H1 (cell line): ENCODE data around the gene SETX. TPM values are rescaled to one million over a fixed set of nuclear protein-coding genes. Genes with fewer than 3 reads are reported as not detected.

Source experiments
- CTCF ChIA-PET: fragments of 300-600 bp; sonication (Branson Sonifier 250); formaldehyde crosslinking; loops from one replicate; lab custom pipeline; 2021; ENCODE audit not compliant: partially characterized antibody; lab: Charles Lee
- POLR2A ChIA-PET: fragments of 300-600 bp; sonication (Branson Sonifier 250); formaldehyde crosslinking; loops from one replicate; lab custom pipeline; 2021; ENCODE audit warnings: inconsistent platforms; ENCODE audit not compliant: partially characterized antibody; lab: Charles Lee
- DNase-seq, 2 experiments: peaks; one replicate each; pipeline versions ENCODE4 v3.0.0 to v3.0.0-alpha.2; 2010 to 2022; ENCODE audit warnings: low spot score in 2 of 2, low read depth in 1 of 2, mixed read lengths in 1 of 2
- FAIRE-seq: peaks from 2 replicates; lab custom pipeline; 2011; peaks lifted over from hg19 to GRCh38; lab: Jason Lieb, UNC
- H2AFZ ChIP-seq: 2 replicates; pipeline ENCODE4 v1.8.1; 2012; ENCODE audit warnings: low read length, inconsistent platforms
- H2AK5ac ChIP-seq: 2 replicates; pipeline ENCODE4 v1.6.1; 2013; ENCODE audit warnings: low read depth, low read length
- H2BK120ac ChIP-seq: replicated peaks from 2 replicates; pipeline ENCODE3; 2013; ENCODE audit warnings: low read depth, low read length, inconsistent platforms
- H2BK12ac ChIP-seq: 2 replicates; pipeline ENCODE4 v1.6.1; 2013; ENCODE audit warnings: low read depth, low read length
- H2BK15ac ChIP-seq: 2 replicates; pipeline ENCODE4 v1.6.1; 2013; ENCODE audit warnings: low read length
- H2BK20ac ChIP-seq: 2 replicates; pipeline ENCODE4 v1.6.1; 2013; ENCODE audit warnings: low read length
- H2BK5ac ChIP-seq: 2 replicates; pipeline ENCODE4 v1.6.1; 2013; ENCODE audit warnings: low read depth, low read length
- H3K14ac ChIP-seq: 2 replicates; pipeline ENCODE4 v1.6.1; 2013; ENCODE audit warnings: inconsistent platforms; ENCODE audit not compliant: insufficient read length
- H3K18ac ChIP-seq: 2 replicates; pipeline ENCODE4 v1.6.1; 2013; ENCODE audit warnings: low read length; ENCODE audit errors: extremely low read depth
- H3K23ac ChIP-seq: 2 replicates; pipeline ENCODE4 v1.6.1; 2013; ENCODE audit warnings: inconsistent platforms; ENCODE audit not compliant: insufficient read length
- H3K23me2 ChIP-seq: 2 replicates; pipeline ENCODE4 v1.6.1; 2013; ENCODE audit warnings: low read depth, low read length
- H3K27ac ChIP-seq: 2 replicates; pipeline ENCODE4 v1.6.1; 2011; ENCODE audit warnings: low read depth, low read length, inconsistent platforms
- H3K27me3 ChIP-seq, 4 experiments: replicated peaks in 1 of 4; 1 replicate in 1 of 4; 2 replicates in 3 of 4; pipeline versions ENCODE4 v1.6.1 to v1.8.1; 2011 to 2013; ENCODE audit warnings: low read length in 3 of 4, mild to moderate bottlenecking in 3 of 4, inconsistent platforms in 2 of 4, mixed read lengths in 2 of 4, moderate library complexity in 1 of 4; ENCODE audit not compliant: control insufficient read depth in 3 of 4, insufficient read depth in 3 of 4; ENCODE audit errors: extremely low read depth in 1 of 4
- H3K36me3 ChIP-seq, 4 experiments: 2 replicates each; pipeline versions ENCODE4 v1.6.1 to v1.8.1; 2011 to 2013; ENCODE audit warnings: mild to moderate bottlenecking in 4 of 4, low read length in 3 of 4, moderate library complexity in 2 of 4, control low read depth in 1 of 4, inconsistent platforms in 1 of 4; ENCODE audit not compliant: insufficient read depth in 4 of 4, control insufficient read depth in 2 of 4
- H3K4ac ChIP-seq: replicated peaks from 2 replicates; pipeline ENCODE3; 2013; ENCODE audit warnings: low read length, low read depth, mixed read lengths, inconsistent platforms; ENCODE audit not compliant: insufficient read length
- H3K4me1 ChIP-seq, 4 experiments: replicated peaks in 1 of 4; 1 replicate in 1 of 4; 2 replicates in 3 of 4; pipeline versions ENCODE4 v1.6.1 to v1.8.1; 2011 to 2013; ENCODE audit warnings: low read length in 3 of 4, inconsistent platforms in 2 of 4, mixed read lengths in 1 of 4; ENCODE audit not compliant: insufficient read depth in 4 of 4, control insufficient read depth in 3 of 4
- H3K4me2 ChIP-seq, 2 experiments: 2 replicates each; pipeline versions ENCODE4 v1.6.1 to v1.8.1; 2011 to 2013; ENCODE audit warnings: low read depth in 2 of 2, low read length in 2 of 2, control low read depth in 1 of 2, inconsistent platforms in 1 of 2, mild to moderate bottlenecking in 1 of 2; ENCODE audit not compliant: insufficient read depth in 1 of 2
- H3K4me3 ChIP-seq, 4 experiments: fragments of 200-600, 300-600 bp in 1 of 4; sonication (generic), shearing (Covaris generic), sonication (Bioruptor Twin) in 1 of 4; 2 replicates each; pipeline versions ENCODE4 v1.5.1 to v1.8.1; 2011 to 2016; ENCODE audit warnings: low read length in 4 of 4, low read depth in 3 of 4, control low read depth in 2 of 4, inconsistent platforms in 2 of 4, mild to moderate bottlenecking in 2 of 4, mixed read lengths in 1 of 4, moderate library complexity in 1 of 4; ENCODE audit not compliant: insufficient read depth in 2 of 4; ENCODE audit errors: extremely low read depth in 1 of 4
- H3K56ac ChIP-seq: replicated peaks from 2 replicates; pipeline ENCODE3; 2013; ENCODE audit warnings: low read depth, mild to moderate bottlenecking, mixed read lengths, low read length, inconsistent platforms; ENCODE audit not compliant: insufficient read length
- H3K79me1 ChIP-seq: 2 replicates; pipeline ENCODE4 v1.6.1; 2013; ENCODE audit warnings: low read depth, low read length, control low read depth
- H3K79me2 ChIP-seq, 2 experiments: 2 replicates each; pipeline versions ENCODE4 v1.6.1 to v1.8.1; 2012 to 2013; ENCODE audit warnings: low read length in 2 of 2, mild to moderate bottlenecking in 2 of 2, inconsistent platforms in 1 of 2; ENCODE audit not compliant: insufficient read depth in 2 of 2, control insufficient read depth in 1 of 2
- H3K9ac ChIP-seq, 4 experiments: replicated peaks in 1 of 4; 1 replicate in 1 of 4; 2 replicates in 3 of 4; pipeline versions ENCODE4 v1.6.1 to v1.8.1; 2011 to 2013; ENCODE audit warnings: low read depth in 3 of 4, low read length in 3 of 4, control low read depth in 2 of 4, mild to moderate bottlenecking in 2 of 4, moderate library complexity in 2 of 4, inconsistent platforms in 1 of 4; ENCODE audit errors: extremely low read depth in 1 of 4
- H3K9me3 ChIP-seq, 2 experiments: 2 replicates each; pipeline versions ENCODE4 v1.6.1 to v1.8.1; 2012 to 2013; ENCODE audit warnings: mild to moderate bottlenecking in 2 of 2, moderate library complexity in 2 of 2, control low read depth in 1 of 2, inconsistent platforms in 1 of 2, low read depth in 1 of 2, low read length in 1 of 2, mixed read lengths in 1 of 2; ENCODE audit not compliant: insufficient read depth in 2 of 2
- H4K20me1 ChIP-seq, 2 experiments: replicated peaks in 1 of 2; 2 replicates each; pipeline versions ENCODE3 to v1.8.1; 2011 to 2013; ENCODE audit warnings: inconsistent platforms in 2 of 2, low read length in 2 of 2, mild to moderate bottlenecking in 1 of 2; ENCODE audit not compliant: insufficient read depth in 2 of 2, control insufficient read depth in 1 of 2
- H4K5ac ChIP-seq: 2 replicates; pipeline ENCODE4 v1.6.1; 2013; ENCODE audit warnings: low read length, low read depth, mixed read lengths, inconsistent platforms; ENCODE audit not compliant: insufficient read length
- H4K8ac ChIP-seq: 2 replicates; pipeline ENCODE4 v1.8.0; 2013; ENCODE audit warnings: mild to moderate bottlenecking, moderate library complexity, low read length, inconsistent platforms; ENCODE audit not compliant: insufficient read depth; ENCODE audit errors: extremely low read depth
- H4K91ac ChIP-seq: replicated peaks from 2 replicates; pipeline ENCODE3; 2013; ENCODE audit warnings: low read length, mixed read lengths, inconsistent platforms; ENCODE audit not compliant: insufficient read length
- BRCA1 ChIP-seq: IDR thresholded peaks from 2 replicates; pipeline ENCODE4 v1.6.1; 2012; ENCODE audit warnings: low read depth, low read length, improper control_type of control experiment
- CBX5 ChIP-seq: fragments of 300-800, 300-1000 bp; sonication (generic); IDR thresholded peaks from 2 replicates; pipeline ENCODE4 v1.7.1; 2016; ENCODE audit warnings: antibody characterized with exemption, low read length, low read depth
- CBX8 ChIP-seq: fragments of 300-800, 300-1000 bp; sonication (generic); IDR thresholded peaks from 2 replicates; pipeline ENCODE4 v1.7.1; 2016; ENCODE audit warnings: low read depth, low read length, borderline replicate concordance
- CHD2 ChIP-seq: IDR thresholded peaks from 2 replicates; pipeline ENCODE4 v1.6.1; 2012; ENCODE audit warnings: low read length, improper control_type of control experiment
- HDAC2 ChIP-seq, 2 experiments: fragments of 300-600 bp in 1 of 2; sonication (generic) in 1 of 2; IDR thresholded peaks; 2 replicates each; pipeline ENCODE4 v1.6.1; 2011 to 2012; ENCODE audit warnings: low read depth in 2 of 2, low read length in 2 of 2, mild to moderate bottlenecking in 2 of 2, moderate library complexity in 2 of 2, borderline replicate concordance in 1 of 2, inconsistent platforms in 1 of 2
- HDAC6 ChIP-seq: IDR thresholded peaks from one replicate; pipeline ENCODE4 v1.7.1; 2012; ENCODE audit warnings: low read depth, mild to moderate bottlenecking, inconsistent platforms, low read length, moderate library complexity
- RBBP5 ChIP-seq: IDR thresholded peaks from 2 replicates; pipeline ENCODE4 v1.7.1; 2012; ENCODE audit warnings: low read depth, mild to moderate bottlenecking, inconsistent platforms, low read length, moderate library complexity, borderline replicate concordance
- RNF2 ChIP-seq: fragments of 200-900, 300-1000 bp; sonication (generic); IDR thresholded peaks from 2 replicates; pipeline ENCODE4 v1.7.1; 2016; ENCODE audit warnings: borderline replicate concordance, low read depth, mild to moderate bottlenecking, antibody characterized with exemption, low read length; ENCODE audit not compliant: poor library complexity, severe bottlenecking; ENCODE audit errors: missing control alignments
- SAP30 ChIP-seq: fragments of 300-600 bp; sonication (generic); IDR thresholded peaks from 2 replicates; pipeline ENCODE4 v1.7.1; 2012; ENCODE audit warnings: low read length, moderate library complexity, mild to moderate bottlenecking, inconsistent platforms; ENCODE audit not compliant: insufficient read depth, insufficient replicate concordance
- SIN3A ChIP-seq, 2 experiments: IDR thresholded peaks in 1 of 2; conservative IDR thresholded peaks in 1 of 2; 2 replicates each; pipeline ENCODE4 v1.6.1; 2011 to 2012; ENCODE audit warnings: low read length in 2 of 2, improper control_type of control experiment in 1 of 2, low read depth in 1 of 2, mild to moderate bottlenecking in 1 of 2
- SIX5 ChIP-seq: IDR thresholded peaks from 2 replicates; pipeline ENCODE4 v1.6.1; 2011; ENCODE audit warnings: mild to moderate bottlenecking, low read depth, low read length
- SP2 ChIP-seq: IDR thresholded peaks from 2 replicates; pipeline ENCODE4 v1.6.1; 2012; ENCODE audit warnings: mild to moderate bottlenecking, low read length, inconsistent platforms
- SRF ChIP-seq: IDR thresholded peaks from 2 replicates; pipeline ENCODE4 v1.6.1; 2011; ENCODE audit warnings: mild to moderate bottlenecking, low read depth, low read length, moderate library complexity
- TAF1 ChIP-seq: IDR thresholded peaks from 2 replicates; pipeline ENCODE4 v1.6.1; 2011; ENCODE audit warnings: mild to moderate bottlenecking, low read depth, low read length
- ZNF274 ChIP-seq: IDR thresholded peaks from 2 replicates; pipeline ENCODE4 v1.7.0; 2012; ENCODE audit warnings: low read length, borderline replicate concordance; ENCODE audit errors: extremely low read depth
- WGBS, 2 experiments: shearing (Covaris generic) in 1 of 2; methylation state at CpG; one replicate each; pipeline versions ENCODE4 v1.1.6 to v1.1.7; 2013 to 2015; ENCODE audit warnings: low lambda C conversion rate in 2 of 2, mixed read lengths in 2 of 2, inconsistent platforms in 1 of 2, low coverage in 1 of 2, missing lambda C conversion rate in 1 of 2; ENCODE audit not compliant: insufficient replicate concordance in 2 of 2, insufficient coverage in 1 of 2, insufficient read length in 1 of 2; ENCODE audit errors: extremely low coverage in 1 of 2, missing lambda C conversion rate in 1 of 2; 5-methylcytosine and 5-hydroxymethylcytosine counted together
- polyA plus RNA-seq, 7 experiments: library from polyadenylated mRNA; depleted of rRNA in 3 of 7; stranded (reverse) in 5 of 7; unstranded in 2 of 7; fragments of >200 nt in 5 of 7; fragments of 200-250 nt in 2 of 7; gene quantifications; 1 replicate in 5 of 7; 2 replicates in 1 of 7; 4 replicates in 1 of 7; pipeline versions ENCODE4 v1.2.1 to v1.2.3, GENCODE V29; 2011 to 2013; ENCODE audit warnings: missing spikeins in 2 of 7, mixed read lengths in 2 of 7
- total RNA-seq: library from RNA; stranded (reverse); fragmentation: NEBNext Ultra II Directional; extraction: Animal tissue kit (Norgen Biotek cat#: 25700); gene quantifications from 2 replicates; pipeline ENCODE4 v1.2.1, GENCODE V29; 2021

SETX gene
- total and polyA plus RNA-seq, 2 of the 8 experiments (the other 6 are each of a cell fraction or from before 2014, with no cell fraction given) = 15.1 to 37.9 TPM

GRCh38 chr9:132366481-132366880, 11.7 kb upstream of the SETX start:
- H3K14ac ChIP-seq = no peak overlapping the region
- no peak overlapping the region for H2BK5ac ChIP-seq
- H2BK15ac ChIP-seq = no peak overlapping the region
- H3K18ac ChIP-seq = no peak overlapping the region
- no peaks in the 10 kb centered on the region for H3K36me3 ChIP-seq
- DNase-seq (no peak), FAIRE-seq (no peak)
- H3K4me3 ChIP-seq = no peak overlapping the region
- no peaks in the 10 kb centered on the region for H3K4me1 ChIP-seq
- H2BK120ac ChIP-seq = no peak overlapping the region
- H4K91ac ChIP-seq = no peak overlapping the region
- H3K9ac ChIP-seq = no peak overlapping the region
- no peak overlapping the region for H2AFZ ChIP-seq
- WGBS, 2 experiments = 90% methylated on average over 4 of the region's 4 CpGs; no CpG with 5 or more reads in 1 of the 2 experiments
- H3K4ac ChIP-seq = no peak overlapping the region
- H3K27ac ChIP-seq = no peak overlapping the region
- no peak overlapping the region for H2BK20ac ChIP-seq
- H4K20me1 ChIP-seq = no peaks in the 10 kb centered on the region
- no peak overlapping the region for H2AK5ac ChIP-seq
- ChIA-PET CTCF (no interaction called here), POLR2A (no interaction called here)
- no peak overlapping the region for H3K23ac ChIP-seq
- no peaks in the 10 kb centered on the region for H3K9me3 ChIP-seq
- H3K56ac ChIP-seq = no peak overlapping the region
- no peaks in the 10 kb centered on the region for H3K79me2 ChIP-seq
- H4K8ac ChIP-seq = no peak overlapping the region
- no peaks in the 10 kb centered on the region for H3K79me1 ChIP-seq
- no peak overlapping the region for H4K5ac ChIP-seq
- no peaks in the 10 kb centered on the region for H3K27me3 ChIP-seq
- H3K23me2 ChIP-seq = no peaks in the 10 kb centered on the region
- no peak overlapping the region for H3K4me2 ChIP-seq
- no peak overlapping the region for H2BK12ac ChIP-seq
- TF ChIP-seq CBX5 (no peak), BRCA1 (no peak), HDAC2 (IDR thresholded peaks at IDR 0.05; ENCODE audit: borderline replicate concordance in 1 of 2, low read depth in 2 of 2, low read length in 2 of 2) (no peak), SP2 (no peak), SAP30 (no peak), ZNF274 (no peak), RNF2 (no peak), CBX8 (no peak), SIN3A (conservative IDR thresholded peaks at IDR 0.05 in 1 of 2, IDR thresholded peaks at IDR 0.05 in 1 of 2; ENCODE audit: low read depth in 1 of 2, low read length in 2 of 2) (no peak), RBBP5 (no peak), SRF (no peak), HDAC6 (no peak), SIX5 (no peak), TAF1 (no peak), CHD2 (no peak)
